ENCODE data around the gene BMI1.

The BMI1 gene

GRCh38 chr10:22320591-22321155, at the start of gene BMI1:
TSS of gene BMI1 (plus strand) at chr10:22321099. CDS start at chr10:22326450, 5,351 bp downstream.
- TF ChIP-seq, protein P1, sequence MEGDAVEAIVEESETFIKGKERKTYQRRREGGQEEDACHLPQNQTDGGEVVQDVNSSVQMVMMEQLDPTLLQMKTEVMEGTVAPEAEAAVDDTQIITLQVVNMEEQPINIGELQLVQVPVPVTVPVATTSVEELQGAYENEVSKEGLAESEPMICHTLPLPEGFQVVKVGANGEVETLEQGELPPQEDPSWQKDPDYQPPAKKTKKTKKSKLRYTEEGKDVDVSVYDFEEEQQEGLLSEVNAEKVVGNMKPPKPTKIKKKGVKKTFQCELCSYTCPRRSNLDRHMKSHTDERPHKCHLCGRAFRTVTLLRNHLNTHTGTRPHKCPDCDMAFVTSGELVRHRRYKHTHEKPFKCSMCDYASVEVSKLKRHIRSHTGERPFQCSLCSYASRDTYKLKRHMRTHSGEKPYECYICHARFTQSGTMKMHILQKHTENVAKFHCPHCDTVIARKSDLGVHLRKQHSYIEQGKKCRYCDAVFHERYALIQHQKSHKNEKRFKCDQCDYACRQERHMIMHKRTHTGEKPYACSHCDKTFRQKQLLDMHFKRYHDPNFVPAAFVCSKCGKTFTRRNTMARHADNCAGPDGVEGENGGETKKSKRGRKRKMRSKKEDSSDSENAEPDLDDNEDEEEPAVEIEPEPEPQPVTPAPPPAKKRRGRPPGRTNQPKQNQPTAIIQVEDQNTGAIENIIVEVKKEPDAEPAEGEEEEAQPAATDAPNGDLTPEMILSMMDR (IDR thresholded peaks at IDR 0.05), result peak; percentile 27; the same call in 1 of the 2 replicates
- TF ChIP-seq ZFX (IDR thresholded peaks at IDR 0.05; ENCODE audit: borderline replicate concordance), result no peak
- peak within 1 kb of the TSS; percentile 87 for H3K27ac ChIP-seq

- H3K27ac ChIP-seq, result no peak overlapping the region
- TF ChIP-seq, protein P1 (IDR thresholded peaks at IDR 0.05), result no peak
- no peak for TF ChIP-seq ZFX (IDR thresholded peaks at IDR 0.05; ENCODE audit: borderline replicate concordance)
Measured at GRCh38 chr10:22271786-22272185, 49.1 kb upstream of the BMI1 start.

- peak overlapping the region; percentile 30; the same call in 1 of the 2 replicates for H3K27ac ChIP-seq
Measured at GRCh38 chr10:22278441-22278782, 42.5 kb upstream of the BMI1 start.

DNA sequence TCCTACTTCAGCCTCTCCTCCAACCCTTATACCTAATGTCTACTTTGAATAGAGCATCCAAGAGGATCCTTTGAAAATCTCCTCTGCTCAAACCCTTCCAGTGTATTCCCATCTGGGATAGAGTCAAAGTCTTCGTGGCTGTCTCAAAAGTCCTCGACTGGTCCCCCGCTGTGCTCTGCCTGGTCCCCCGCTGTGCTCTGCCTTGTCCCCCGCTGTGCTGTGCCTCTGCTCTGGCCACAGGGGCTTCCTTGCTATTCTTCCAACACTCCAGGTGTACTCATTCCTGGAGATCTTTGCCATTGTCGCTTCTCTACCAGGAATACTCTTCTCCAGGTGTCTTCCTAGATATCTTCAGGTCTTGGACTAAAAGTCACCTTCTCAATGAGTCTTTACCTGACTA, 40.8 kb upstream of the BMI1 start:
- no peak overlapping the region for H3K27ac ChIP-seq
- TF ChIP-seq, protein P1 (IDR thresholded peaks at IDR 0.05), result no peak
- TF ChIP-seq ZFX (IDR thresholded peaks at IDR 0.05; ENCODE audit: borderline replicate concordance), result no peak

More at GRCh38 chr10:22278441-22278782, 42.5 kb upstream of the BMI1 start:
- TF ChIP-seq ZFX (IDR thresholded peaks at IDR 0.05; ENCODE audit: borderline replicate concordance), result no peak
- TF ChIP-seq, protein P1 (IDR thresholded peaks at IDR 0.05), result no peak

GRCh38 chr10:22285130-22285529, 35.8 kb upstream of the BMI1 start:
- no peak for TF ChIP-seq ZFX (IDR thresholded peaks at IDR 0.05; ENCODE audit: borderline replicate concordance)
- TF ChIP-seq, protein P1 (IDR thresholded peaks at IDR 0.05), result no peak
- no peak overlapping the region for H3K27ac ChIP-seq

GRCh38 chr10:22293747-22294404, 27.0 kb upstream of the BMI1 start:
- no peak overlapping the region for H3K27ac ChIP-seq
- no peak for TF ChIP-seq ZFX (IDR thresholded peaks at IDR 0.05; ENCODE audit: borderline replicate concordance)
- TF ChIP-seq, protein P1 (IDR thresholded peaks at IDR 0.05), result no peak

GRCh38 chr10:22294694-22295093, 26.2 kb upstream of the BMI1 start:
- H3K27ac ChIP-seq, result no peak overlapping the region
- no peak for TF ChIP-seq ZFX (IDR thresholded peaks at IDR 0.05; ENCODE audit: borderline replicate concordance)
- TF ChIP-seq, protein P1 (IDR thresholded peaks at IDR 0.05), result no peak
